Liver (tissue), 9 donors: Measurements from ENCODE around the gene COL17A1. TPM values are rescaled to one million over a fixed set of nuclear protein-coding genes. Genes with fewer than 3 reads are reported as not detected.

Experiments used
- DNase-seq: peaks from one replicate; pipeline ENCODE4 v3.0.0-alpha.2; 2017; ENCODE audit warnings: low spot score
- H3K27ac ChIP-seq, 2 donors: one replicate each; pipeline ENCODE4 v1.7.0; 2013; ENCODE audit warnings: inconsistent platforms in 2 of 2, low read length in 2 of 2, control low read depth in 1 of 2, low read depth in 1 of 2, mild to moderate bottlenecking in 1 of 2
- H3K27me3 ChIP-seq, 4 donors: one replicate each; pipeline versions ENCODE4 v1.6.1 to v1.7.0; 2013; ENCODE audit warnings: low read length in 3 of 4, inconsistent platforms in 1 of 4, mild to moderate bottlenecking in 1 of 4, moderate library complexity in 1 of 4; ENCODE audit not compliant: control insufficient read depth in 4 of 4, insufficient read depth in 4 of 4
- H3K36me3 ChIP-seq, 4 donors: one replicate each; pipeline versions ENCODE4 v1.6.1 to v1.7.0; 2013; ENCODE audit warnings: low read length in 3 of 4, mild to moderate bottlenecking in 3 of 4, low read depth in 1 of 4, moderate library complexity in 1 of 4; ENCODE audit not compliant: control insufficient read depth in 4 of 4, insufficient read depth in 3 of 4
- H3K4me1 ChIP-seq, 4 donors: one replicate each; pipeline versions ENCODE4 v1.6.1 to v1.7.0; 2013; ENCODE audit warnings: low read length in 3 of 4, mild to moderate bottlenecking in 3 of 4, moderate library complexity in 1 of 4; ENCODE audit not compliant: control insufficient read depth in 4 of 4, insufficient read depth in 4 of 4
- H3K4me3 ChIP-seq, 3 donors: one replicate each; pipeline versions ENCODE4 v1.6.1 to v1.7.0; 2013; ENCODE audit warnings: low read length in 3 of 3, control low read depth in 1 of 3, low read depth in 1 of 3, mild to moderate bottlenecking in 1 of 3
- H3K9ac ChIP-seq, 2 donors: one replicate each; pipeline ENCODE4 v1.7.0; 2013; ENCODE audit warnings: low read length in 2 of 2, mild to moderate bottlenecking in 2 of 2, moderate library complexity in 2 of 2, control low read depth in 1 of 2, low read depth in 1 of 2
- H3K9me3 ChIP-seq, 4 donors: one replicate each; pipeline versions ENCODE4 v1.6.1 to v1.7.0; 2013; ENCODE audit warnings: low read length in 3 of 4; ENCODE audit not compliant: control insufficient read depth in 4 of 4
- EGR1 ChIP-seq, 2 donors: IDR thresholded peaks; 2 replicates each; pipeline ENCODE4 v1.6.1; 2016 to 2018; ENCODE audit warnings: antibody characterized with exemption in 2 of 2, low read depth in 2 of 2
- FOXA1 ChIP-seq: IDR thresholded peaks from 2 replicates; pipeline ENCODE4 v1.6.1; 2016; ENCODE audit warnings: antibody characterized with exemption
- FOXA2 ChIP-seq: IDR thresholded peaks from 2 replicates; pipeline ENCODE4 v1.6.1; 2016; ENCODE audit warnings: antibody characterized with exemption
- GABPA ChIP-seq, 2 donors: IDR thresholded peaks in 1 of 2; conservative IDR thresholded peaks in 1 of 2; 2 replicates each; pipeline ENCODE4 v1.6.1; 2016; ENCODE audit warnings: antibody characterized with exemption in 2 of 2, mild to moderate bottlenecking in 1 of 2, moderate library complexity in 1 of 2
- HNF4A ChIP-seq, 2 donors: conservative IDR thresholded peaks; 2 replicates each; pipeline ENCODE4 v1.6.1; 2016; ENCODE audit warnings: antibody characterized with exemption in 2 of 2, mild to moderate bottlenecking in 2 of 2
- HNF4G ChIP-seq: IDR thresholded peaks from 2 replicates; pipeline ENCODE4 v1.6.1; 2016; ENCODE audit warnings: antibody characterized with exemption
- JUND ChIP-seq, 2 donors: IDR thresholded peaks; 2 replicates each; pipeline ENCODE4 v1.6.1; 2016; ENCODE audit warnings: antibody characterized with exemption in 2 of 2
- NR2F2 ChIP-seq: IDR thresholded peaks from 2 replicates; pipeline ENCODE4 v1.6.1; 2016; ENCODE audit warnings: antibody characterized with exemption
- RAD21 ChIP-seq, 2 donors: IDR thresholded peaks; 2 replicates each; pipeline ENCODE4 v1.6.1; 2016; ENCODE audit warnings: antibody characterized with exemption in 2 of 2, mild to moderate bottlenecking in 2 of 2
- RXRA ChIP-seq, 2 donors: IDR thresholded peaks; 2 replicates each; pipeline ENCODE4 v1.6.1; 2017 to 2018; ENCODE audit warnings: antibody characterized with exemption in 2 of 2, mild to moderate bottlenecking in 1 of 2
- SP1 ChIP-seq: IDR thresholded peaks from 2 replicates; pipeline ENCODE4 v1.6.1; 2018; ENCODE audit warnings: antibody characterized with exemption, mild to moderate bottlenecking
- TAF1 ChIP-seq: conservative IDR thresholded peaks from 2 replicates; pipeline ENCODE4 v1.6.1; 2016; ENCODE audit warnings: antibody characterized with exemption, mild to moderate bottlenecking
- YY1 ChIP-seq: IDR thresholded peaks from 2 replicates; pipeline ENCODE4 v1.6.1; 2016; ENCODE audit warnings: antibody characterized with exemption, mild to moderate bottlenecking
- WGBS: extraction: QIAGEN DNeasy Blood & Tissue Kit; methylation state at CpG from one replicate; pipeline ENCODE4 v1.1.7; 2013; 5-methylcytosine and 5-hydroxymethylcytosine counted together
- polyA plus RNA-seq, 2 donors: library from polyadenylated mRNA; stranded (reverse) in 1 of 2; unstranded in 1 of 2; fragments of 200-250 nt in 1 of 2; fragments of >200 nt in 1 of 2; fragmentation: Nextera tagmentation in 1 of 2; extraction: Ambion mirVana in 1 of 2; gene quantifications; one replicate each; pipeline versions ENCODE4 v1.2.1 to v1.2.3, GENCODE V29; 2013 to 2015
- total RNA-seq, 2 donors: library from RNA; depleted of rRNA; stranded (reverse); fragments of >200 nt; gene quantifications; one replicate each; pipeline ENCODE4 v1.2.3, GENCODE V29; 2014
- TF ChIP-seq, protein P1 (sequence below): IDR thresholded peaks from 2 replicates; pipeline ENCODE4 v1.6.1; 2016; ENCODE audit warnings: antibody characterized with exemption
- TF ChIP-seq, protein P2 (sequence below): fragments of 150-350 bp; IDR thresholded peaks from 2 replicates; pipeline ENCODE4 v1.5.1; 2017; ENCODE audit warnings: improper control_type of control experiment, low read depth, low read length; ENCODE audit not compliant: missing input control
- TF ChIP-seq, protein P3 (sequence below): IDR thresholded peaks from 2 replicates; pipeline ENCODE4 v1.6.1; 2016; ENCODE audit warnings: antibody characterized with exemption
- TF ChIP-seq, protein P4 (sequence below): IDR thresholded peaks from 2 replicates; pipeline ENCODE4 v1.6.1; 2016; ENCODE audit warnings: antibody characterized with exemption
- TF ChIP-seq, protein P5 (sequence below): IDR thresholded peaks from 2 replicates; pipeline ENCODE4 v1.6.1; 2016; ENCODE audit warnings: antibody characterized with exemption, mild to moderate bottlenecking
- donor health status: healthy.
- donor health status: healthy.
- donor health status: healthy.
- donor health status: healthy.
- donor health status: healthy.

COL17A1 gene
- total and polyA plus RNA-seq, 4 donors, result 0.05 to 1.7 TPM; not detected in 2

DNA sequence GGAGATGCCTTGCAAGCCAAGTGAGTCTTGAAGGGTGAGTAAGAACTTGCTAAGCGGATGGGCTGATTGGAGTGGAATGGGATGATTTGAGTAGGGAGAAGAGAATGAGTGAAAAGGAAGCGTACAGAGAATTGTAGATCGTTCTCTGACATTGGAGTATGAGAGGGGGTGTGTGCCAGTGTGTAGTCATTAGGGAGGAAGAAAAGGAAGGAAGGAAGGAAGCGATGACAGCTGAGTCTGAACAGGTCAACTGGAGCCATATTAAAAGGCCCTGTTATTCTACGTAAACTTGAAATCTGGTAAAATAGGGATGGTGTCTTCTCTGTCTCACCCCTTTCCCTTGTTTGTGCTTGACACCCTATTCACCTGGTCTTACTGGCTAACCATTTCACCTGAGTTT is 63.7 kb downstream of the COL17A1 start:
- Histone ChIP-seq H3K9ac (no peak overlapping the region), H3K4me1 (peaks cover 2 to 15% (median 3%) of the 10 kb centered on the region in 4 donors), H3K4me3 (no peak overlapping the region), H3K36me3 (peaks cover 12 to 39% (median 35%) of the 10 kb centered on the region in 4 donors), H3K27ac (no peak overlapping the region), H3K27me3 (no peaks in the 10 kb centered on the region), H3K9me3 (no peaks in the 10 kb centered on the region)
- TF ChIP-seq, protein P1, sequence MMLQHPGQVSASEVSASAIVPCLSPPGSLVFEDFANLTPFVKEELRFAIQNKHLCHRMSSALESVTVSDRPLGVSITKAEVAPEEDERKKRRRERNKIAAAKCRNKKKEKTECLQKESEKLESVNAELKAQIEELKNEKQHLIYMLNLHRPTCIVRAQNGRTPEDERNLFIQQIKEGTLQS, result no peak
- no peak for TF ChIP-seq SP1
- TF ChIP-seq RXRA (IDR thresholded peaks at IDR 0.05), result no peak
- no peak for TF ChIP-seq HNF4G
- TF ChIP-seq HNF4A (conservative IDR thresholded peaks at IDR 0.05), result no peak
- no peak for TF ChIP-seq FOXA2
- DNase-seq, result no peak
- 92% methylated on average over 5 of the region's 5 CpGs for WGBS

DNA sequence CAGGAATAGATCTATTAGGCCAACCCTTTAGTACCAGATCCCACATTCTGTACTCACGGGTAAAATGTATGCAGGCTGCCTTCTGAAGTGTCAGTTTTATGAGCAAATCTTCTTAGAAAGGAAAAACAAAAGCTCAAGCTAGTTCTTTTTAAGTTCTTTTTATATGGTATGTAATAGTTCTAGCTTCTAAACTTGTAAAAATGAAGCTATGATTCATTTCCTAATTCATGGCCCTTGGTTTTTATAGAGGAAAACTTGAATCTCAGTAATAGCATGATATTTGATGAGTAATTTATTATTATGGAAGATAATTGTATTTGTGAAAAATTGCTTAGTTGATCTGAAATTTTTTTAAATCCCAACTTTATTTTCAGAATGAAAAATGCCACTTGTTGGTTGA is 64.4 kb downstream of the COL17A1 start:
- Histone ChIP-seq H3K27me3 (no peaks in the 10 kb centered on the region), H3K27ac (no peak overlapping the region), H3K4me3 (no peak overlapping the region), H3K4me1 (peaks cover 0 to 15% (median 3%) of the 10 kb centered on the region in 4 donors), H3K36me3 (peaks cover 12 to 39% (median 35%) of the 10 kb centered on the region in 4 donors), H3K9ac (no peak overlapping the region), H3K9me3 (no peaks in the 10 kb centered on the region)
- DNase-seq, result no peak
- no peak for TF ChIP-seq TAF1
- TF ChIP-seq FOXA2, result no peak
- no peak for TF ChIP-seq YY1
- no peak for TF ChIP-seq EGR1 (IDR thresholded peaks at IDR 0.05; ENCODE audit: low read depth in 2 of 2)
- TF ChIP-seq RAD21 (IDR thresholded peaks at IDR 0.05), result no peak
- 97% methylated on average over 1 of the region's 1 CpG for WGBS

DNA sequence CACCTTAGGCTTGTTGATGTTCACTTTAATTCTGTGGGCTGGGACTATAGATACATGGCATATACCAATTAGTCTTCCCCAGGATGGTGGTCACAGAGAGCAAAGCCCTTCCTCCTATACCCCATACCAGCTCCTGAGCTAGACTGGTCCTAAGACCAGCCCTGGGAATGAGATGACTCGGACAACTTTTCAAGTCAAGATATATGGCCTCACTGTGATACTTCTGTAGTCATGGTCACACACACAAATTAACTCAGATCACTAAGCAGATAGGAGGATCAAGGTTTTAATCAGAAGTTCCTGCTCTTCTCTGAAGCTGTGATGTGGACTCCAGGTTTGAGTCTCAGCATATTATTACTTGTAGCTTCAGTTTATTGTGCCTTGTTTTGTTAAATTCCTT is 65.7 kb downstream of the COL17A1 start:
- 92% methylated on average over 1 of the region's 1 CpG for WGBS
- Histone ChIP-seq H3K27me3 (no peaks in the 10 kb centered on the region), H3K4me1 (peaks cover 0 to 15% (median 3%) of the 10 kb centered on the region in 4 donors), H3K4me3 (no peak overlapping the region), H3K9ac (no peak overlapping the region), H3K27ac (no peak overlapping the region), H3K9me3 (no peaks in the 10 kb centered on the region), H3K36me3 (peaks cover 11 to 36% (median 33%) of the 10 kb centered on the region in 4 donors)
- no peak for DNase-seq
- TF ChIP-seq RAD21 (IDR thresholded peaks at IDR 0.05) (no peak), JUND (IDR thresholded peaks at IDR 0.05) (no peak), EGR1 (IDR thresholded peaks at IDR 0.05; ENCODE audit: low read depth in 2 of 2) (no peak), RXRA (IDR thresholded peaks at IDR 0.05) (no peak), HNF4G (no peak), FOXA1 (no peak), TAF1 (no peak), FOXA2 (no peak), NR2F2 (no peak), GABPA (IDR thresholded peaks at IDR 0.05 in 1 of 2, conservative IDR thresholded peaks at IDR 0.05 in 1 of 2) (no peak), YY1 (no peak), HNF4A (conservative IDR thresholded peaks at IDR 0.05) (no peak), SP1 (no peak)
- TF ChIP-seq, protein P2, sequence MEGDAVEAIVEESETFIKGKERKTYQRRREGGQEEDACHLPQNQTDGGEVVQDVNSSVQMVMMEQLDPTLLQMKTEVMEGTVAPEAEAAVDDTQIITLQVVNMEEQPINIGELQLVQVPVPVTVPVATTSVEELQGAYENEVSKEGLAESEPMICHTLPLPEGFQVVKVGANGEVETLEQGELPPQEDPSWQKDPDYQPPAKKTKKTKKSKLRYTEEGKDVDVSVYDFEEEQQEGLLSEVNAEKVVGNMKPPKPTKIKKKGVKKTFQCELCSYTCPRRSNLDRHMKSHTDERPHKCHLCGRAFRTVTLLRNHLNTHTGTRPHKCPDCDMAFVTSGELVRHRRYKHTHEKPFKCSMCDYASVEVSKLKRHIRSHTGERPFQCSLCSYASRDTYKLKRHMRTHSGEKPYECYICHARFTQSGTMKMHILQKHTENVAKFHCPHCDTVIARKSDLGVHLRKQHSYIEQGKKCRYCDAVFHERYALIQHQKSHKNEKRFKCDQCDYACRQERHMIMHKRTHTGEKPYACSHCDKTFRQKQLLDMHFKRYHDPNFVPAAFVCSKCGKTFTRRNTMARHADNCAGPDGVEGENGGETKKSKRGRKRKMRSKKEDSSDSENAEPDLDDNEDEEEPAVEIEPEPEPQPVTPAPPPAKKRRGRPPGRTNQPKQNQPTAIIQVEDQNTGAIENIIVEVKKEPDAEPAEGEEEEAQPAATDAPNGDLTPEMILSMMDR, result no peak
- TF ChIP-seq, protein P3, sequence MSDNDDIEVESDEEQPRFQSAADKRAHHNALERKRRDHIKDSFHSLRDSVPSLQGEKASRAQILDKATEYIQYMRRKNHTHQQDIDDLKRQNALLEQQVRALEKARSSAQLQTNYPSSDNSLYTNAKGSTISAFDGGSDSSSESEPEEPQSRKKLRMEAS, result no peak
- TF ChIP-seq, protein P4, sequence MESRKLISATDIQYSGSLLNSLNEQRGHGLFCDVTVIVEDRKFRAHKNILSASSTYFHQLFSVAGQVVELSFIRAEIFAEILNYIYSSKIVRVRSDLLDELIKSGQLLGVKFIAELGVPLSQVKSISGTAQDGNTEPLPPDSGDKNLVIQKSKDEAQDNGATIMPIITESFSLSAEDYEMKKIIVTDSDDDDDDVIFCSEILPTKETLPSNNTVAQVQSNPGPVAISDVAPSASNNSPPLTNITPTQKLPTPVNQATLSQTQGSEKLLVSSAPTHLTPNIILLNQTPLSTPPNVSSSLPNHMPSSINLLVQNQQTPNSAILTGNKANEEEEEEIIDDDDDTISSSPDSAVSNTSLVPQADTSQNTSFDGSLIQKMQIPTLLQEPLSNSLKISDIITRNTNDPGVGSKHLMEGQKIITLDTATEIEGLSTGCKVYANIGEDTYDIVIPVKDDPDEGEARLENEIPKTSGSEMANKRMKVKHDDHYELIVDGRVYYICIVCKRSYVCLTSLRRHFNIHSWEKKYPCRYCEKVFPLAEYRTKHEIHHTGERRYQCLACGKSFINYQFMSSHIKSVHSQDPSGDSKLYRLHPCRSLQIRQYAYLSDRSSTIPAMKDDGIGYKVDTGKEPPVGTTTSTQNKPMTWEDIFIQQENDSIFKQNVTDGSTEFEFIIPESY, result no peak
- TF ChIP-seq, protein P1, result no peak
- TF ChIP-seq, protein P5, sequence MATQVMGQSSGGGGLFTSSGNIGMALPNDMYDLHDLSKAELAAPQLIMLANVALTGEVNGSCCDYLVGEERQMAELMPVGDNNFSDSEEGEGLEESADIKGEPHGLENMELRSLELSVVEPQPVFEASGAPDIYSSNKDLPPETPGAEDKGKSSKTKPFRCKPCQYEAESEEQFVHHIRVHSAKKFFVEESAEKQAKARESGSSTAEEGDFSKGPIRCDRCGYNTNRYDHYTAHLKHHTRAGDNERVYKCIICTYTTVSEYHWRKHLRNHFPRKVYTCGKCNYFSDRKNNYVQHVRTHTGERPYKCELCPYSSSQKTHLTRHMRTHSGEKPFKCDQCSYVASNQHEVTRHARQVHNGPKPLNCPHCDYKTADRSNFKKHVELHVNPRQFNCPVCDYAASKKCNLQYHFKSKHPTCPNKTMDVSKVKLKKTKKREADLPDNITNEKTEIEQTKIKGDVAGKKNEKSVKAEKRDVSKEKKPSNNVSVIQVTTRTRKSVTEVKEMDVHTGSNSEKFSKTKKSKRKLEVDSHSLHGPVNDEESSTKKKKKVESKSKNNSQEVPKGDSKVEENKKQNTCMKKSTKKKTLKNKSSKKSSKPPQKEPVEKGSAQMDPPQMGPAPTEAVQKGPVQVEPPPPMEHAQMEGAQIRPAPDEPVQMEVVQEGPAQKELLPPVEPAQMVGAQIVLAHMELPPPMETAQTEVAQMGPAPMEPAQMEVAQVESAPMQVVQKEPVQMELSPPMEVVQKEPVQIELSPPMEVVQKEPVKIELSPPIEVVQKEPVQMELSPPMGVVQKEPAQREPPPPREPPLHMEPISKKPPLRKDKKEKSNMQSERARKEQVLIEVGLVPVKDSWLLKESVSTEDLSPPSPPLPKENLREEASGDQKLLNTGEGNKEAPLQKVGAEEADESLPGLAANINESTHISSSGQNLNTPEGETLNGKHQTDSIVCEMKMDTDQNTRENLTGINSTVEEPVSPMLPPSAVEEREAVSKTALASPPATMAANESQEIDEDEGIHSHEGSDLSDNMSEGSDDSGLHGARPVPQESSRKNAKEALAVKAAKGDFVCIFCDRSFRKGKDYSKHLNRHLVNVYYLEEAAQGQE, result no peak
